Stimulated activated CD8-positive, alpha-beta memory T cell treated with anti-CD3 and anti-CD28 coated beads, Interleukin-2, amount 100 ng/mL, for 1 hour (primary cell): ENCODE results near the gene MRPL55.

Source experiments
- DNase-seq, 2 donors: peaks; one replicate each; pipeline ENCODE4 v3.0.0-alpha.2; 2020; ENCODE audit warnings: low read depth in 2 of 2

Gene MRPL55

GRCh38 chr1:228147768-228148167 is 38.7 kb upstream of the MRPL55 start:
- DNase-seq = no peak

DNA sequence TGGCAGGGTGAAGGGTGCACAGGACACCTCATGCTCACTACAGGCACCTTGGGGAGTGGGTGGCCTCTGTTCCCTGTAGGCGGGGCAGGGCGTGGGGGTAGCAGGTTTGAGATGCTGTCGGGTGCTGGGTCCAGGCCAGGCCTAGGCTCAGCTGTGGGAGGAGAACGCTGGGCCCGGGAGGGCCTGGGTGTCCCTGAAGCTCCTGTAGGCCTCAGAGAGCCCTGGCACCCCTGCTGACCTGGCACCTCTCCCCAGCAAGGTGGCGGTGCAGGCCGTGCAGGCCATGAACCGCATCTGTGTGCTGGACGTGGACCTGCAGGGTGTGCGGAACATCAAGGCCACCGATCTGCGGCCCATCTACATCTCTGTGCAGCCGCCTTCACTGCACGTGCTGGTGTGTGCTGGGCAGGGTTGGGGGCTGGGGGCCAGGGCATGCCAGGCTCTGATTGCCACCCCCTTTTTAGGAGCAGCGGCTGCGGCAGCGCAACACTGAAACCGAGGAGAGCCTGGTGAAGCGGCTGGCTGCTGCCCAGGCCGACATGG is 38.1 kb upstream of the MRPL55 start:
- no peak for DNase-seq

DNA sequence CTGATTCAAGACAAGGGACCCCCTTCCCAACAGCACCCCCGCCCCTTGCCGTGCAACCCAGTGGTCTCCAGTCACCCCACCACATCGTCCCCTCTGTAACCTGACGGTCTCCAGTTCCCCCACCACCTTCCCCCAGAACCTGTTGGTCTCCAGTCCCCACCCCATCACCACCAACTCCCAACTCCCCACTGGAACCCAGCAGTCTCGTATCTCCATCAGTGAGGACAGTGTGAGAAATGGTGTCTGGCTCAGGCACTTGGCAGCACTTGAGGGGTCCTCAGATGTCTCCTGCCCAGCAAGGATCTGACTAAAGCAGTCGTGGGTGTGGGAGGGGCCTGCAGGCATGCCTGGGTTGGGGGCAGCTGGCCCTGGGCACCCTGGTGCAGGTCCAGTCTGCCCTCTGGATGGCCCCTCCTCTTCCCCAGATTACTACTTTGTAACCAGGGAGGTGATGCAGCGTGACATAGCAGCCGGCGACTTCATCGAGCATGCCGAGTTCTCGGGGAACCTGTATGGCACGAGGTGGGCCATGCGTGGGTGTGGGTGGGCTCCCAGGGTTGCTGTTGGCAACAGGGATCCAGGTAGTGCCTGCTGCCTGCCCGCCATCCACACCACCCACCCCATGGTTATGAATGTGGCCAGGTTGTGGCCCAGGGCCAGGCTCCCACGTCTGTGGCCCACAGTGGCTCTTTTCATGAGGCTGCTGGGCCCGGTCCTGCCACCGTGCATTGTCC is 37.5 kb upstream of the MRPL55 start:
- no peak for DNase-seq

DNA sequence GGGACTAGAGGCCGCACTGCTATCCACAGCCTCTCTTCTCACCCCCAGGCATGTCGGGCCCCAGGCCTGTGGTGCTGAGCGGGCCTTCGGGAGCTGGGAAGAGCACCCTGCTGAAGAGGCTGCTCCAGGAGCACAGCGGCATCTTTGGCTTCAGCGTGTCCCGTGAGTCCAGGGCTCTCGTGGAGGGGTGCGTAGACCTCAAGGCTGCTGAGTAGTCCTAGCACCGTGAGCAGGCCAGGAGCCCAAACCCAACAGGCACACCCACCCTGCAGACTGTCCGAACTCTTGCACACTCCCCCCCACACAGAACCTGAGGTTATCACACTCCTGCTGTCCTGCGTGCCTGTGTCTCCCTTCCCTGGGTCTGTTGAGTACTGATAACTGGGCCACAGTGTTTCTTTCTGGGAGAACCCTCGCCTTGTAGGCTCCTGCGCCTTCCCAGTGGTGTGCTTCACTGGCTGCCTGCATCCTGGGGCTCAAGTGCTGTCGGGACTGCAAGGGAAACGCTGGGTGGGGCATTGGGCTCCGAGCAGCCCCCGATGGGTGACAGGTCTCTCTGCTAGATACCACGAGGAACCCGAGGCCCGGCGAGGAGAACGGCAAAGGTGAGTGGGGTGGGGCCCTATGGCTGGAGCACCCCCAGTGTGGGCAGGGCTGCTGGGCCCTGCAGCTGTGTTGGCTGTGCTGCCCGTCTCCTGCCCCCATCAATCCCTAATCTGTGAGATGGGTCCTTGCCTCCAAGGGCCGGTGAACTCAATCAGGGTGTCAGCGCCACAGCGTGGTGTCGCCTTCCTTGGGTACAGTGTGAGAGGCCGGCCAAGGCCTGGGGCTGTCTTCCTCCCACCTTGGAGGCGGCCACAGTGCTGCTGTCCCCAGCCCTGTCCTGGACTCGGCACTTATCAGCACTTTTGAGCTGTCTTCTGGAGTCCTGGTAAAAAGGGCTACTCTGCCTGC is 36.6 kb upstream of the MRPL55 start:
- DNase-seq = no peak

DNA sequence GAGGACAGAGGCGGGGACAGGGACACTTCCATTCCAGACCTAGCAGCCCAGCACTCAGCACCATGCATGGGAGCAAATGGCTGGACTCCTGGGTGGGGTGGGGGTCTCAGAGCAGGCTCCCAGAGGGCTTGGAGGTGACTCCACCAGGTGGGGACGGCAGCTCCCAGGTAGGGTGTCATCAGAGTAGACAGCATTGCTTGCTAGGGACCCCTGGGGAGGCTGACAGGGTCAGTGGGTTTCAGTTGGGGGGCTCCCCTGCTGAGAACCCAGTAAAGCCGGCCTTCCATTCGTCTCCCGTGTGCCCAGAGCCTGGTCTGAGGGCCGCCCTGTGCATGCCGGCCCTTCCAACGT is 35.9 kb upstream of the MRPL55 start:
- DNase-seq = no peak

DNA sequence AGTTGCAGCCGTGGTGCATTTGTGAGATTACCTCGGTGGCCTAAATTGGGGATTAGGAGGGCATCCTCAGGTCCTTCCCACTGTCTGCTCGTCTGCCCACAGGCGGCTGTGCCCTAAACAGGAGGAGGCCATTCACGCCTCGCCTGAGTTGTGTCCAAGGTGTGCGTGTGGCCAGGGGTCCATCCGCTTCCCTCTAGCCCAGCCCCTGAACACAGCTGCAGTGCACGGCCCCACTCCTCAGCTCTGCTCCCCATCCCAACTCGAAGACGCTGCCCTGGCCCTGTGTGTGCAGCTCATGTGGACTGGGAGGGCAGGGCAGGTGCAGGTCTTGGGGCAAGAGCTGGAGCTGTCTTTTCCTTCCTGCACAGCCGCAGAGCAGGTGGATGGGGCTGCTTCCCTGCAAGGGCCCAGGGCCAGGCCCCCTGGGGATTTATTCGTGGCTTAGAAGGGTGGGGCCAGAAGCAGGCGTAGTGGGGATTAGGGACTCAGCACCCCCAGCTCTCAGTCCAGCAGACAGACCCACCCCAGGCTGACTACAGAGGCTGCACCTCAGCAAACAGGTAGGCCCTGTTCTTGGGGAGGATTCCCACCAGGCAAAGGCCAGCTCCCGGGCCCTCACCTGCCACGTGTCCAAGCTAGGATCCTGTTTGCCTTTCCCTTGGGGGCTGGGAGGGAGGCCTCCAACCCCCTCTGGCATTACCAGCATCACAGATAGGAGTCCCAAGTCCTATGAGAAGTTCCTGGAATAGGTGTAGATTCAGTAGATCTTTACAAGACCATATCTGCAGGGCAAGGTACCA is 35.3 kb upstream of the MRPL55 start:
- DNase-seq = no peak

- DNase-seq = no peak
Measured at GRCh38 chr1:228143480-228144192, 34.5 kb upstream of the MRPL55 start.

DNA sequence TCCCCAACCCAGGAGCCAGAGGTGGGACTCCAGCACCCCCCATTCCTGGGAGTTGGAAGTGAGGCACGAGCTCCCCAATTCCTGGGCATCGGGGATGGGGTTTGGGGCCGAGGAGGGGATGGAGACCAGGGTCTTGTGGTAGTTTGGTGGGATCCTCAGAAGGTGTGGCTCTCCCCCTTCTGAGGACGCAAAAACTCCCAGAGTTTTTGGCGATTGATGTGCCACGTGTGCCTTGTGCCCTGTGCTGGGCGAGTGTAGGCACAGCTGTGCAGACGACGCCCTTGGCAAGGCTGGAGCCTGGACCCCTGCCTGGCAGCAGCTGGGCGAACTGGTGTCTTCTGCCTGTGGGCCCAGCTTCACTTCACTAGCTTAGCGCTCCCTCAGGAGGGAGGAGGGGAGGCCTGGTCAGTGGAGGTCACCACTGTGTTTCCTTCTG is 33.6 kb upstream of the MRPL55 start:
- DNase-seq = no peak

- no peak for DNase-seq
Measured at GRCh38 chr1:228142155-228142691, 33.1 kb upstream of the MRPL55 start.

GRCh38 chr1:228141226-228142044 is 32.3 kb upstream of the MRPL55 start:
- DNase-seq = no peak

DNA sequence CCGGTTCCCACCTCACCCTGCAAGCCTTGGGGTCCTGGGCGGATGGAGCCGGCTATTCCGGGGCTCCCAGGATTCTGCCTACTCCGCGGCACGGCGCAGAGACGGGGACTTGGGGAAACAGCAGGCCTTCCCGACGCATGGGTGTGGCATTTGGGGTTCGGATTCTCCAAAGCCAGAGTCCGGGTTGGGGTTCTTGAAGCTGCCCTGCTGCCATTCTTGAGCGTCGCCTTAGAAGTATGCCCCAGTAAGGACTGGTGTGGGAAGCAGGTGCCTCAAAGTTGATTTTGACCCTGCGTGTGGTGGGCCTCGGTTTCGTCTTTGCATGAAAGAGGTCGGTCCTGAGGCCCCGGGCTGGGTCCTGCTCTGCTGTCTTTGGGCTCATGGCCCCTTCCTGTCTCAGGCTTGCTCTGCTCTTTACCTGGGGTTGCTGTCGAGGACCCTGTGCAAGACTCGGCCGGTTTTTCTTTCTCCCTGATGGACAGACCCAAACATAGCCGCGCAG is 31.7 kb upstream of the MRPL55 start:
- DNase-seq = no peak

- peak; percentile 99 to 100 for DNase-seq
Measured at GRCh38 chr1:228139931-228140723, 31.0 kb upstream of the MRPL55 start, which contains the start of gene GUK1. GUK1 (plus strand) TSS chr1:228140279; CDS start chr1:228140303, 24 bp downstream.

- no peak for DNase-seq
Measured at GRCh38 chr1:228139406-228139930, 30.4 kb upstream of the MRPL55 start.

- DNase-seq = no peak
Measured at GRCh38 chr1:228136901-228137300, 27.8 kb upstream of the MRPL55 start.

- DNase-seq = no peak
Measured at GRCh38 chr1:228134591-228134990, 25.5 kb upstream of the MRPL55 start.

- DNase-seq = no peak
Measured at GRCh38 chr1:228131766-228132165, 22.7 kb upstream of the MRPL55 start.

DNA sequence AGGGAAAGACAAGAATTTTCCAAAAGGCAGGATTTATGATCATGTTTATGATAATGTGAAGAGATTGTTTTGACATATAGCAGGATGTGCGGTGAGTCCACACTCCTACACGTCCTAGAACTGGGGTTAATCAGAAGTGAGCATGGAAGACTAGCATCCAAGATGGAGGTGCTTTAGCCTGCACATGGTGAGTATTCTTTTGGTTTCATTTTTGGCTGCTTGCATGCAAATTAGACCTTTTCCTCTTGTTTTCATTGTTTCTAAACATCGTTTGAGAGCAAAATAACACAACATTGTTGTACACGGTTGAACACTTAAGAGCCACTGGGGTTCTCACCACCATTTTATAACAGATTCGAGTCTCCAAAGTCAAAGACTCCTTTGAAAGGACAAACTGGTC is 16.1 kb upstream of the MRPL55 start:
- no peak for DNase-seq

- DNase-seq = no peak
Measured at GRCh38 chr1:228123505-228123904, 14.4 kb upstream of the MRPL55 start.
